Memory B cell (primary cell): ENCODE measurements around the gene SNX20.

Experiments
- ATAC-seq: fragments of 150-1000 bp; cut with Tn5 transposase; 2 replicates; pipeline ENCODE4 v1.10.0; 2021; ENCODE audit warnings: low read depth, mild to moderate bottlenecking, moderate library complexity
- DNase-seq, 2 donors: peaks; one replicate each; pipeline ENCODE4 v3.0.0; 2022; ENCODE audit warnings: low spot score in 2 of 2
- H3K27ac Mint-ChIP-seq: one replicate; pipeline ENCODE4 v1.8.0; 2022; ENCODE audit warnings: mild to moderate bottlenecking, moderate library complexity, mixed read lengths
- H3K27me3 Mint-ChIP-seq: one replicate; pipeline ENCODE4 v1.8.0; 2022; ENCODE audit warnings: mixed read lengths
- H3K36me3 Mint-ChIP-seq: one replicate; pipeline ENCODE4 v1.8.0; 2022; ENCODE audit warnings: mild to moderate bottlenecking, mixed read lengths
- H3K4me1 Mint-ChIP-seq: one replicate; pipeline ENCODE4 v1.8.0; 2022; ENCODE audit warnings: mixed read lengths
- H3K4me3 Mint-ChIP-seq: one replicate; pipeline ENCODE4 v1.8.0; 2022; ENCODE audit warnings: mild to moderate bottlenecking, moderate library complexity, mixed read lengths
- H3K9me3 Mint-ChIP-seq: one replicate; pipeline ENCODE4 v1.8.0; 2022; ENCODE audit warnings: mixed read lengths

The SNX20 gene

GRCh38 chr16:50645563-50646220 is 35.4 kb downstream of the SNX20 start:
- no peaks in the 10 kb centered on the region for H3K36me3 Mint-ChIP-seq
- H3K4me3 Mint-ChIP-seq: no peak overlapping the region
- ATAC-seq (no peak), DNase-seq (no peak)
- H3K27ac Mint-ChIP-seq: peak overlapping the region; percentile 4
- H3K27me3 Mint-ChIP-seq: peaks cover 13% of the 10 kb centered on the region
- H3K4me1 Mint-ChIP-seq: no peaks in the 10 kb centered on the region
- no peaks in the 10 kb centered on the region for H3K9me3 Mint-ChIP-seq

GRCh38 chr16:50644729-50645128 is 36.4 kb downstream of the SNX20 start:
- no peaks in the 10 kb centered on the region for H3K36me3 Mint-ChIP-seq
- H3K9me3 Mint-ChIP-seq: no peaks in the 10 kb centered on the region
- ATAC-seq: peak; percentile 74
- no peaks in the 10 kb centered on the region for H3K4me1 Mint-ChIP-seq
- H3K27me3 Mint-ChIP-seq: peaks cover 11% of the 10 kb centered on the region
- no peak overlapping the region for H3K4me3 Mint-ChIP-seq
- peak overlapping the region; percentile 4 for H3K27ac Mint-ChIP-seq
- DNase-seq: peak in 1 of 2 donors; percentile 18

GRCh38 chr16:50644245-50644644 is 36.9 kb downstream of the SNX20 start:
- Mint-ChIP-seq H3K4me3 (no peak overlapping the region), H3K4me1 (no peaks in the 10 kb centered on the region), H3K27ac (no peak overlapping the region), H3K9me3 (no peaks in the 10 kb centered on the region), H3K36me3 (no peaks in the 10 kb centered on the region), H3K27me3 (peaks cover 11% of the 10 kb centered on the region)
- DNase-seq (no peak), ATAC-seq (no peak)

DNA sequence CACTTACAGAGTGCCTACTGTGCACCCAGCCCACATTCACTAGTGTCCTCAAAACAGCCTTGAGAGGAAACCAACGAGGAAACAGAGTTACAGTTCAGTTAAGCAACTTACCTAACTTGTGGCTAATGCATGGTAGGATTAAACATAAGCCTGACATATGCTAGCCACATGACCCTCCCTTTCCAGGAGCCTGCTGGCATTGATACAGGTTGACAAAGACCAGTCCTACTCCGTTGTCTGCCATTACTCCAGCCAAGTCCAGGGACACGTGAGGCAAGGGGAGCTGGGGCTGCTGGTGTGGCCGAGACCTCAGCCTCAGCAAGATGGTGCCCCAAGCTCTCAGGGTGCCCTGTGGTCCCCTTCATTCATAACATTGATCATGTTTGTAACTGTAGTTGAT is 37.9 kb downstream of the SNX20 start:
- H3K4me3 Mint-ChIP-seq: no peak overlapping the region
- ATAC-seq: no peak
- no peaks in the 10 kb centered on the region for H3K36me3 Mint-ChIP-seq
- peaks cover 11% of the 10 kb centered on the region for H3K27me3 Mint-ChIP-seq
- no peaks in the 10 kb centered on the region for H3K4me1 Mint-ChIP-seq
- DNase-seq: no peak
- H3K27ac Mint-ChIP-seq: no peak overlapping the region
- no peaks in the 10 kb centered on the region for H3K9me3 Mint-ChIP-seq

- Mint-ChIP-seq H3K27ac (no peak overlapping the region), H3K27me3 (peaks cover 10% of the 10 kb centered on the region), H3K4me1 (no peaks in the 10 kb centered on the region), H3K4me3 (no peak overlapping the region), H3K36me3 (no peaks in the 10 kb centered on the region), H3K9me3 (no peaks in the 10 kb centered on the region)
- ATAC-seq: no peak
- DNase-seq: no peak
Observed at GRCh38 chr16:50642349-50642748, 38.8 kb downstream of the SNX20 start.

DNA sequence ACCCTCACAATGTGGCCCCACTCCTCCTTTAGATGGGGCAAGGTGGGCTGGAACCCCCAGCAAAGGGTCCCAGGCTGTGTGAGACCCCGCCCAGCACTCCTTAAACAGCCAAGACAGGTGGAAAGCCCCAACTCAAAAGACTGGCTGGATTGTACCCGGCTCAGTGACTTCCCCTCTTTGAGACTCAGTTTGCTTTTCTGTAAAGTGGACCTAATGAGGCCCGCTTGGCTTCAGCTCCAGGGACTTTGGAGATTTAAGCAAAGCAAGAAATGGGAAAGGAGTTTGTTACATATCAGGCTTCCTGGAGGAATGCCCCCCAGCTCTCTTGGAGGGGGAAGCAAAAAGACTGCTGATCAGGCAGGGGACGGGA is 39.3 kb downstream of the SNX20 start:
- H3K4me1 Mint-ChIP-seq: no peaks in the 10 kb centered on the region
- no peak overlapping the region for H3K27ac Mint-ChIP-seq
- DNase-seq (no peak), ATAC-seq (no peak)
- no peak overlapping the region for H3K4me3 Mint-ChIP-seq
- no peaks in the 10 kb centered on the region for H3K36me3 Mint-ChIP-seq
- H3K27me3 Mint-ChIP-seq: peaks cover 10% of the 10 kb centered on the region
- H3K9me3 Mint-ChIP-seq: no peaks in the 10 kb centered on the region

- ATAC-seq (no peak), DNase-seq (no peak)
- no peak overlapping the region for H3K4me3 Mint-ChIP-seq
- no peak overlapping the region for H3K27ac Mint-ChIP-seq
- no peaks in the 10 kb centered on the region for H3K36me3 Mint-ChIP-seq
- H3K9me3 Mint-ChIP-seq: no peaks in the 10 kb centered on the region
- H3K4me1 Mint-ChIP-seq: no peaks in the 10 kb centered on the region
- H3K27me3 Mint-ChIP-seq: peaks cover 10% of the 10 kb centered on the region
Observed at GRCh38 chr16:50640919-50641817, 39.9 kb downstream of the SNX20 start.

DNA sequence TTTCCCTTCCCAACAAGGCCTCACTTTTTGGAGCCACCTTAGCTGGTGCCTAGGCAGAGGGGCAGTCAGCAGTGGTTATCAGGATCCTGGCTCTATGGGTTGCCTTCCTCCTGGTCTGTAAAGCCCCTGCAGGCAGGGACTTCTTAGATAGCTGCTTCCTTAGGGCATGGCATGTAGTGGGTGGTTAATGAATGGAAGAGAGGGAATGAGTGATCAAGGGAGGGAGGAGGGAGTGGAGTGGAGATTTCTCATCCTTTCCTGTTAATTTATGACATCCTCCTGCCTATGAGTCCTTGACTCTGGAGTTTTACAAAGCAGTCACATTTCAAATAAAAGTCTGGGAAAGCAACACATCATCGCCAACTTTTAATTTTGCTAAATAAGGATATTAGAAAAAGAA is 40.7 kb downstream of the SNX20 start:
- peaks cover 3% of the 10 kb centered on the region for H3K4me1 Mint-ChIP-seq
- no peak overlapping the region for H3K4me3 Mint-ChIP-seq
- H3K36me3 Mint-ChIP-seq: no peaks in the 10 kb centered on the region
- H3K9me3 Mint-ChIP-seq: no peaks in the 10 kb centered on the region
- H3K27me3 Mint-ChIP-seq: peaks cover 10% of the 10 kb centered on the region
- ATAC-seq (no peak), DNase-seq (no peak)
- H3K27ac Mint-ChIP-seq: no peak overlapping the region

DNA sequence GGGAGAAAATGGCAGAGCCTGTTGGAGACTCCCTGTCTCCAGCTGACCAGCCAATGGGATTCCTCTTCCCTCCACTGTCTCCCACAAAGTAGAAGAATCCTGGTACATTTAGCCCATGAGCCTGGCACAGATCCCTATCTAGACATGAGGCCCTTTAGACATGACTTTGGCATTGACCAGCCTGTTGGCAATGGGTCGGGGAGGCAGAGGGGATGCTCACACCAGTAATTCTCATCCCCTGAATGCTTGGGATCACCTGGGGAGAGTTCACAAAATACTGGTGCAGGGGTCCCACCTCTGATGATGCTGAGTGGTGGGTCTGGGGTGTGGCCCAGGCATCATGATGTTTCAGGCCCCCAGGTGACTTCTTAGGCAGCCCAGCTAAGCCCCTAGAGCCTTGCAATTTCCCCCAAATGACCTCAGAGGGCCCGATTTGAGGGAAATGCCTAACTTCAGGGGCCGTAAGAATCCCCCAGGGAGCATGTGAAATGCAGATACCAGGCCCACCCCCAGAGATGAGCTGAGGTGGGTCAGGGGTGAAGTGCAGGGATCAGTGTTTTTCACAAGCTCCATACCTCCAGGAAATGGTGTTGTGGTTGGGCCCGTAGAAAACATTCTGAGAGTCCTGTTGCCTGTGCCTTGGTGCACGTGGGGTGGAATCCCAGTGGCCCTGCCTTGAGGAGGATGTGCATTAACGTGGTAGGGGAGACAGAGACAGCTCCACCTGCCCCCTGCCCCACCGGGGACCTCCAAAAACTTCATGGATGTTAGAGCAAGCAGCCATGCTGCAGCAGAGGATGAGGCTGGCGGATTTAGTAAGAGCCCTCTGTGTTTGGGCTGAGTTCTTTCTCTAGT is 42.1 kb downstream of the SNX20 start:
- no peaks in the 10 kb centered on the region for H3K9me3 Mint-ChIP-seq
- DNase-seq: no peak
- no peak for ATAC-seq
- no peak overlapping the region for H3K27ac Mint-ChIP-seq
- H3K27me3 Mint-ChIP-seq: peaks cover 8% of the 10 kb centered on the region
- H3K4me3 Mint-ChIP-seq: no peak overlapping the region
- H3K36me3 Mint-ChIP-seq: no peaks in the 10 kb centered on the region
- peaks cover 3% of the 10 kb centered on the region for H3K4me1 Mint-ChIP-seq

GRCh38 chr16:50637716-50638602 is 43.2 kb downstream of the SNX20 start:
- H3K4me3 Mint-ChIP-seq: no peak overlapping the region
- H3K27me3 Mint-ChIP-seq: peaks cover 8% of the 10 kb centered on the region
- DNase-seq: no peak
- H3K9me3 Mint-ChIP-seq: no peaks in the 10 kb centered on the region
- no peak for ATAC-seq
- H3K4me1 Mint-ChIP-seq: peaks cover 3% of the 10 kb centered on the region
- no peaks in the 10 kb centered on the region for H3K36me3 Mint-ChIP-seq
- no peak overlapping the region for H3K27ac Mint-ChIP-seq

DNA sequence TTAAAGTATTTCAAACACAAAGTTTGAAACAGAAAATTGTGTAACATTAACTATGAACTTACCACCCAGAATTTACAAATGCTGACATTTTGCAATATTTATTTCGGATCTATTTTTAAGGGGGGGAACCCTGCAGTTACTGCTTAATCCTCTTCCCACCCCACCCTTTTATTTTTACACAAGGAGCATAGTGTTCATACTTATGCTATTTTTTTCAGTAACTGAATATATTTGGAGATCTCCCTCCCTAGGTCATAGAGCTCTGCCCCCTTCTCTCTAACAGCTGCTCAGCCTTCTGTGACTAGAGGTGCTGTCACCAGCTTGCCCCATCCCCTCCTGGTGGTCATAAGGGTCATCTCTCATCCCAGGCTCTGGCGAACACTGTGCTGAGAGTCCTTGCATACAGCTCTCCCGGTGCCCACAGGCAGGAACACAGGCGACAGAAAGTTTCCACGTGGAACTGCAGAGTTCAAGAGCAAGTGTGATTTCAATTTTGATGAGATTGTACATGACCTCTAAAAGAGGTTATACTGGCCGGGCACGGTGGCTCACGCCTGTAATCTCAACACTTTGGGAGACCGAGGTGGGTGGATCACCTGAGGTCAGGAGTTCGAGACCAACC is 44.2 kb downstream of the SNX20 start:
- Mint-ChIP-seq H3K36me3 (no peaks in the 10 kb centered on the region), H3K4me1 (peaks cover 3% of the 10 kb centered on the region)

DNA sequence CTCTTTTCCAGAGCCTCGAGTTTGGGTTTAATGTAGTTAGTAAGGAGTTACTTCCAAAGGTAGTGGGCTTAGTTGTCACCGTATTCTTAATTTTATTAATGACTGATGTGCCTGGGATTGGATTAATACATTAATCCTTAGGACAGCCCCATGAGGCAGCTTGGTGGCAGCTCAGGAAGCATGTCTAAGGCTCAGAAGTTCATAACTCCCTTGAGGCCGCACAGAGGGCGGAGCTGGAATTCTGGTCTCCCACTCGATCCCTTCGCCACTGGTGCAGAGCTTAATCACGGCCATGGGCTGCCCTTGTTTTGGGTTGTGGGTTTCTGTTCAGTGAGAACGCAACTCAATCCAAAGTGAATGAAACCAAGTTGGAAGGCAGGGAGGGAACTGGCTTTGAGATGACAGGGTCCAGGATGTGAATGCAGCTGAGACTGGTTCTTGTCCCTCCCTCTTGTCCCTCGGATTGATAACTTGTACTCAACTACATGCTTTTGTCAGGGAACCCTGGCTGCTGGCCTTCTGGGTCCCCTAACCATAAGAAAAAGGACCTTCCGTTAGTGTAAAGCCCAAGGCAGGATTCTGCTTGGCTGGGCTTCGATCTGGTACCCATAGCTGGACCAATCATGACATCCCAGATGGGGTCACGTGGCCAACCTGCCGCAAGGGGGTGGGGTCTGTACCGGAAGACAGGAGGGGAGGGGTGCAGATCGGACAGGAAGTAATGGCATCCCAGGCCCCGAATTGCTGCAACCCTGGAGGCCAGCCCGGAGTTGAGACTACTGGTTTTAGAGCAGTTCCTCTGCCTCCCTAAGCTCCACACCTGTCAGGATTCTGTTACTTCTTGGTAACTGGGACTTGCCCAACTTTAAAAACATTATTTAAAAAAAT is 45.4 kb downstream of the SNX20 start:
- H3K9me3 Mint-ChIP-seq: no peaks in the 10 kb centered on the region
- H3K4me1 Mint-ChIP-seq: peaks cover 3% of the 10 kb centered on the region
- H3K27ac Mint-ChIP-seq: no peak overlapping the region
- H3K27me3 Mint-ChIP-seq: peaks cover 6% of the 10 kb centered on the region
- H3K4me3 Mint-ChIP-seq: no peak overlapping the region
- ATAC-seq (no peak), DNase-seq (no peak)
- H3K36me3 Mint-ChIP-seq: no peaks in the 10 kb centered on the region

More for the DNA sequence above, 44.2 kb downstream of the SNX20 start:
- no peak overlapping the region for H3K27ac Mint-ChIP-seq
- no peak overlapping the region for H3K4me3 Mint-ChIP-seq
- no peak for ATAC-seq
- H3K27me3 Mint-ChIP-seq: peaks cover 8% of the 10 kb centered on the region
- DNase-seq: no peak
- no peaks in the 10 kb centered on the region for H3K9me3 Mint-ChIP-seq
